NCI-H128 (cell line): ENCODE measurements around the gene UCHL1.
"Not testable (repeated sequence)": the region's sequence is repeated elsewhere in the genome, so short reads cannot be mapped to it uniquely, and the experiment has no call there.

ENCODE experiments used
- DNase-seq: peaks from one replicate; lab custom pipeline; 2025; ENCODE audit not compliant: unreplicated experiment; lab: John Stamatoyannopoulos, UW

Gene UCHL1

GRCh38 chr4:41287852-41288251 is 31.1 kb downstream of the UCHL1 start:
- DNase-seq = no peak

GRCh38 chr4:41288254-41288653 is 31.5 kb downstream of the UCHL1 start:
- no peak for DNase-seq

- no peak for DNase-seq
Measured at GRCh38 chr4:41290479-41290878, 33.8 kb downstream of the UCHL1 start.

GRCh38 chr4:41294445-41295062 is 37.8 kb downstream of the UCHL1 start:
- DNase-seq = no peak

- no peak for DNase-seq
Measured at GRCh38 chr4:41296995-41297394, 40.3 kb downstream of the UCHL1 start.

GRCh38 chr4:41297832-41298231 is 41.1 kb downstream of the UCHL1 start:
- DNase-seq = no peak

- DNase-seq = no peak
Measured at GRCh38 chr4:41299486-41299885, 42.8 kb downstream of the UCHL1 start.

GRCh38 chr4:41301137-41301536 is 44.4 kb downstream of the UCHL1 start:
- no peak for DNase-seq

- no peak for DNase-seq
Measured at GRCh38 chr4:41303372-41304118, 46.8 kb downstream of the UCHL1 start.

- DNase-seq = no peak
Measured at GRCh38 chr4:41304221-41304620, 47.5 kb downstream of the UCHL1 start.

GRCh38 chr4:41305476-41305875 is 48.7 kb downstream of the UCHL1 start:
- DNase-seq = no peak

GRCh38 chr4:41307638-41308037 is 50.9 kb downstream of the UCHL1 start:
- DNase-seq = no peak

GRCh38 chr4:41308398-41308797 is 51.7 kb downstream of the UCHL1 start:
- no peak for DNase-seq

GRCh38 chr4:41315426-41315825 is 58.7 kb downstream of the UCHL1 start:
- not testable (repeated sequence) for DNase-seq

GRCh38 chr4:41315862-41316261 is 59.1 kb downstream of the UCHL1 start:
- no peak for DNase-seq
